Spleen (tissue), 7 donors: ENCODE data around the gene WFDC1.

Experiments used
- POLR2A ChIP-seq, 3 donors: fragments of 450-650 bp; IDR thresholded peaks; one replicate each; pipeline ENCODE4 v1.5.1; 2017; ENCODE audit warnings: antibody characterized with exemption in 3 of 3, mild to moderate bottlenecking in 1 of 3
- POLR2AphosphoS5 ChIP-seq, 3 donors: sonication (generic); formaldehyde crosslinking; IDR thresholded peaks; one replicate each; pipeline ENCODE4 v1.5.1; 2017; ENCODE audit warnings: antibody characterized with exemption in 3 of 3
- TF ChIP-seq, protein P1 (sequence below), 11 experiments: fragments of 200-600 bp in 7 of 11; fragments of 450-650 bp in 4 of 11; sonication (generic) in 4 of 11; IDR thresholded peaks in 8 of 11; conservative IDR thresholded peaks in 3 of 11; 1 replicate in 7 of 11; 2 replicates in 4 of 11; pipeline versions ENCODE4 v1.4.0 to v1.8.0; 2016 to 2021; ENCODE audit warnings: antibody characterized with exemption in 11 of 11, inconsistent platforms in 4 of 11, mild to moderate bottlenecking in 1 of 11
- donor health status: DM: no; HTN: no; CAD: no; lungs with moderate emphysema.
- donor health status: DM: no; HTN: no; CAD: no.
- donor health status: DM: no; HTN: no; CAD: no.

GRCh38 chr16:84281074-84281473 lies 13.6 kb upstream of the WFDC1 start:
- no peak for TF ChIP-seq POLR2A (IDR thresholded peaks at IDR 0.05)
- TF ChIP-seq, protein P1, sequence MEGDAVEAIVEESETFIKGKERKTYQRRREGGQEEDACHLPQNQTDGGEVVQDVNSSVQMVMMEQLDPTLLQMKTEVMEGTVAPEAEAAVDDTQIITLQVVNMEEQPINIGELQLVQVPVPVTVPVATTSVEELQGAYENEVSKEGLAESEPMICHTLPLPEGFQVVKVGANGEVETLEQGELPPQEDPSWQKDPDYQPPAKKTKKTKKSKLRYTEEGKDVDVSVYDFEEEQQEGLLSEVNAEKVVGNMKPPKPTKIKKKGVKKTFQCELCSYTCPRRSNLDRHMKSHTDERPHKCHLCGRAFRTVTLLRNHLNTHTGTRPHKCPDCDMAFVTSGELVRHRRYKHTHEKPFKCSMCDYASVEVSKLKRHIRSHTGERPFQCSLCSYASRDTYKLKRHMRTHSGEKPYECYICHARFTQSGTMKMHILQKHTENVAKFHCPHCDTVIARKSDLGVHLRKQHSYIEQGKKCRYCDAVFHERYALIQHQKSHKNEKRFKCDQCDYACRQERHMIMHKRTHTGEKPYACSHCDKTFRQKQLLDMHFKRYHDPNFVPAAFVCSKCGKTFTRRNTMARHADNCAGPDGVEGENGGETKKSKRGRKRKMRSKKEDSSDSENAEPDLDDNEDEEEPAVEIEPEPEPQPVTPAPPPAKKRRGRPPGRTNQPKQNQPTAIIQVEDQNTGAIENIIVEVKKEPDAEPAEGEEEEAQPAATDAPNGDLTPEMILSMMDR (IDR thresholded peaks at IDR 0.05 in 8 of 11, conservative IDR thresholded peaks at IDR 0.05 in 3 of 11), result no peak
- no peak for TF ChIP-seq POLR2AphosphoS5 (IDR thresholded peaks at IDR 0.05)
